GM12801 (cell line): Measurements from ENCODE around the gene HMGA1.

Experiments used
- TF ChIP-seq, protein P1 (sequence below): IDR thresholded peaks from one replicate; pipeline ENCODE4 v1.5.1; 2011; ENCODE audit warnings: control low read depth; ENCODE audit not compliant: insufficient read length; ENCODE audit errors: extremely low read depth

Gene HMGA1, protein sequence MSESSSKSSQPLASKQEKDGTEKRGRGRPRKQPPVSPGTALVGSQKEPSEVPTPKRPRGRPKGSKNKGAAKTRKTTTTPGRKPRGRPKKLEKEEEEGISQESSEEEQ

DNA sequence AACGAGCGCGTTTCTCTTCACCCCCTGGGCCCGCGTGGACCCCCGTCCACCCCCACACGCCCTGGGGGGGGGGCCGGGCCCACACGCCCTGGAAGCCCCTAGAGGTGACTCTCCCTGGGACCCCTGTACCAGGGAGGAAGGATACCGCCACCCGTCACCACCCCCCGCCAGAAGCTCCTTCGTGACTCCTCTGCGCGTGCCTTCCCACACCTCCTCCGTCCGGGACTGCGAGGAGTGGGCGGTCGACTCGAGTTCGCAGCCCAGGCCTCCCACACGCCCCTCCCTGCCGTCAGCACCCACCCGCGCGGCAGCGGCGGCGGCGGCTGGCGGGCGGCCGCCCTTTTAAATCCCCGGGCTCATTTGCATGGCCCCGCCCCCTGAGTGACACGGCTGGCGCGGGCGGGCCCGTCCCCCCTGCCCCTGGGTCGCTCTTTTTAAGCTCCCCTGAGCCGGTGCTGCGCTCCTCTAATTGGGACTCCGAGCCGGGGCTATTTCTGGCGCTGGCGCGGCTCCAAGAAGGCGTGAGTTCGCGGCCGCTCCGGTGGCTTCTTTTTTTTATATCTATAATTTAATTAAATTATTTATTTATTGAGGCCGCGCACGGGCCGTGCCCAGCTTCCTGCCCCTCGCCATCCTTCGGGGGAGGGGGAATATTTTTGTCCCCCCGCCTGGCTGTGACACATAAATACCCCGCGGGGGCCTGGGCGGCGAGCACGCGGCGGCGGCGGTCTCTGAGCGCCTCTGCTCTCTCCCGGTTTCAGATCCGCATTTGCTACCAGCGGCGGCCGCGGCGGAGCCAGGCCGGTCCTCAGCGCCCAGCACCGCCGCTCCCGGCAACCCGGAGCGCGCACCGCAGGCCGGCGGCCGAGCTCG, at the start of gene HMGA1:
HMGA1 (plus strand) TSS at position 431 of the 873 bp plus-strand sequence. CDS start 3,908 bp downstream, outside the sequence.
- TF ChIP-seq, protein P1, sequence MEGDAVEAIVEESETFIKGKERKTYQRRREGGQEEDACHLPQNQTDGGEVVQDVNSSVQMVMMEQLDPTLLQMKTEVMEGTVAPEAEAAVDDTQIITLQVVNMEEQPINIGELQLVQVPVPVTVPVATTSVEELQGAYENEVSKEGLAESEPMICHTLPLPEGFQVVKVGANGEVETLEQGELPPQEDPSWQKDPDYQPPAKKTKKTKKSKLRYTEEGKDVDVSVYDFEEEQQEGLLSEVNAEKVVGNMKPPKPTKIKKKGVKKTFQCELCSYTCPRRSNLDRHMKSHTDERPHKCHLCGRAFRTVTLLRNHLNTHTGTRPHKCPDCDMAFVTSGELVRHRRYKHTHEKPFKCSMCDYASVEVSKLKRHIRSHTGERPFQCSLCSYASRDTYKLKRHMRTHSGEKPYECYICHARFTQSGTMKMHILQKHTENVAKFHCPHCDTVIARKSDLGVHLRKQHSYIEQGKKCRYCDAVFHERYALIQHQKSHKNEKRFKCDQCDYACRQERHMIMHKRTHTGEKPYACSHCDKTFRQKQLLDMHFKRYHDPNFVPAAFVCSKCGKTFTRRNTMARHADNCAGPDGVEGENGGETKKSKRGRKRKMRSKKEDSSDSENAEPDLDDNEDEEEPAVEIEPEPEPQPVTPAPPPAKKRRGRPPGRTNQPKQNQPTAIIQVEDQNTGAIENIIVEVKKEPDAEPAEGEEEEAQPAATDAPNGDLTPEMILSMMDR = no peak

DNA sequence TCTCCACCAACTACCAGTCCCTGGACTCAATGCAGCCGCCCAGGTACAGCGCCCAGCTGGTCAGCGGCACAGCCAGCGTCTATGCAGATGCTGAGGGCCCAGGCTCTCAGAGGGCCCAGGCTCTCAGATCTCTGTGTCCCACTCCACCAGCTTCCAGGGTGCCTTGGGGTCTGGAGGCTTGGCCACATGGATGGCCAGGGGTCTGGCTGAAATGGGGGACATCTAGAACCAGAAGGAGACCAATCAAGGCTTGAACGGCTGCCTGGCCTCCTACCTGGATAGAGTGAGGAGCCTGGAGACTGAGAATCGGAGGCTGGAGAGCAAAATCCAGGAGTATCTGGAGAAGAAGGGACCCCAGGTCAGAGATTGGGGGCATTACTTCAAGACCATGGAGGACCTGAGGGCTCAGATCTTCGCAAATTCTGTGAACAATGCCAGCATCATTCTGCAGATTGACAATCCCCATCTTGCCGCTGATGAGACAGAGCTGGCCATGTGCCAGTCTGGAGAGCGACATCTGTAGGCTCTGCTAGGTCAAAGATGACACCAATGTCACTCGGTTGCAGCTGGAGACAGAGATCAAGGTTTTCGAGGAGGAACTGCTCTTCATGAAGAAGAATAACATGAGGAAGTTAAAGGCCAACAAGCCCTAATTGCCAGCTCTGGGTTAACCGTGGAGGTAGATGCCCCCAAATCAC, 46.7 kb upstream of the HMGA1 start:
- TF ChIP-seq, protein P1 = no peak

DNA sequence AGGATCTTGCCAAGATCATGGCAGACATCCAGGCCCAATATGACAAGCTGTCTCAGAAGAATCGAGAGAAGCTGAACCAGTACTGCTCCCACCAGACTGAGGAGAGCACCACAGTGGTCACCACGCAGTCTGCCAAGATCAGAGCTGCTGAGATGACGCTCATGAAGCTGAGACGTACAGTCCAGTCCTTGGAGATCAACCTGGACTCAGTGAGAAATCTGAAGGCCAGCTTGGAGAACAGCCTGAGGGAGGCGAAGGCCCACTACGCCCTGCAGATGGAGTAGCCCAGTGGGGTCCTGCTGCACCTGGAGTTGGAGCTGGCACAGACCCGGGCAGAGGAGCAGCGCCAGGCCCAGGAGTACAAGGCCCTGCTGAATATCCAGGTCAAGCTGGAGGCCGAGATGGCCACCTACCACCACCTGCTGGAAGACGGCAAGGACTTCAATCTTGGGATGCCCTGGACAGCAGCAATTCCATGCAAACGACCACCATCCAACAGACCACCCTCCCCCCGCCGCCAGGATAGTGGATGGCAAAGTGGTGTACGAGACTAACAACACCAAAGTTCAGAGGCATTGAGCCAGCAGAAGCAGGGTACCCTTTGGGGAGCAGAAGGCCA, 46.1 kb upstream of the HMGA1 start:
- TF ChIP-seq, protein P1 = no peak

DNA sequence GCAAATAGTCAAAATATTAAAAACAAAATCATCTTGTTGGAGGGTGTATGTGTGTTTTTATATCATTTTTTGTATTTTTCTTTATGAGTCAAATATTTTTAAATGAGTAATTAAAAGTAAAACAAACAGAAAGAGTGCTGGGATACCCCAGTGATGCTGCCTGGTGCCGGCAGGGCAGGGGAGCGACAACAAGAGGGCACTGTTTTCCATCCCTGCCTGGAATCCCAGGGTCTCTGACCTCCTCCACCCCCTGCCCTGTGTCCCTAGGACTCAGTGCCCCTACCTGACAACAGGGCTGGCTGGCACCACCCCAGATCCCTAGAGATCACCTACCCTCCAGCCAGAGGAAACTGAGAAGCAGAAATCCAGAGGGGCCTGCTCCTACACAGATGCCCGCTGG, 41.9 kb upstream of the HMGA1 start:
- TF ChIP-seq, protein P1 = no peak

DNA sequence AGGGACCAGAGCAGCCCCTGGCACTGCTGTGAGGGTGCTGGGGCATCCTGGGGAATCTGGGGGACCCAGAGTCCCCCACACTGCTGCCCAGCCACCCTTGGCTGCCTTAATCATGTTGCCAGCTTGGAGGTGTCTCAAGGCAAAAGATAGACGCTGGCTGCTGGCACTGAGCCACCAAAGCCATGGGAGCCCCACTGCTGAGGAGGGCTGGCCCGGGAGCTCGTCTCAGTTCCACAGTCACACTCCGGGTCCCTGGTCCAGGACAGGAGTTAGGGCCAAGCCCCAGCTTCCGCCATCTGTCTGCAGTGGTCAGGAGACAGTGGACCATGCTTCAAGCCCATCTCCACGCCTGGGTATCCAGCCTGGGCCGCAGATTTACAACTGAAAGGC, 41.0 kb upstream of the HMGA1 start:
- TF ChIP-seq, protein P1 = no peak

DNA sequence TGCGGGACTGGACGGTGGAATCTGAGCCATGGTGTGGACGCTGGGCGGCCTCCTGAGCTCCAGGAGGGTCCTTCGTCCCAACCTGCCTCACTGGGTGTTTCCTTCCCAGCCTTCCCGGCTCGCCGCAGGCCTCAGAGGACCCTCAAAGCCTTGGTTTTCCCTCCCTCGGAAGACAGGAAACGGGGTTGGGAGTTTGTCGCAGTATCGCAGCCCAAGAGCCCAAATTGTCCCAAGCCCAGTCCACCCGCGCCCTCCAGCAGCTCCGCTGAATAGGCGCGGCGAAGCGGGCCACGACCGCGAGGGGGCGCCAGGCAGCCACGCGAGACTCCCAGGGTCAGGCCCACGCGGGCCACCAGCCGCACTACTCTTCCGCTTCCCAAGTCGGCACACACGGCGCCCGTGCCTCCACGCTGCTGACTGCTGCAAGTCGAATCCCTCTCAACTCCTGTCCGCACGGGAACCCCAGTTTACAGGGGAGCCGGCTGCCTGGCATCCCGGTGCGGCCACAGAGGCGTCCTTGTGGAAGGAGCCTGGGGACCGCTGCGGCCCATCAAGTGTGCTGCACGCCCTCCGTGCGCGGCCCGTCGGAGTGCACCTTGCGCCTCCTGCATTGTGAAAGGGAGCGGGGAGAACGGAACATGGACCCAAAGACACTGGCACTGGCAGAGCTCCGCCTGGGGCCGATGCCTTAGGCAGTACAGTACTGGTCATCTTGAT, 40.4 kb upstream of the HMGA1 start:
- TF ChIP-seq, protein P1 = no peak

DNA sequence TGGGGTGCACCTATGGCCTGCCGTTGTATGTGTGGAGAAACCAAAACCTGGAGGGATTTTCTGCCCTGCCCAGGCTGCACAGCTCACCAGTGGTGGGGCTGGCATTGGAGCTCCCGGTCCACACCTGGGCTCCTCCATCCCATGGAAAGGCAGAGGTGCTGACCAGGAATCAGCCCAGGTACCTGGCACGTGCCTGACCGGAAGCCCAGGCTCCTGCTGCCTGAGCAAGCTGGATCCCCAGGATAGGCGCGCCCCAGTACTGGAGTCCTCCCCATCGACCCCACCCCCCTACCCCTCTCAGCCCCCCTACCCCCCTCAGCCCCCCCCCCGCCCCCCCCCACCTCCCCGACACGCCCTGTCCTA, 39.9 kb upstream of the HMGA1 start:
- TF ChIP-seq, protein P1 = no peak
